Measurements from ENCODE around the gene PRKAG2. TPM values are rescaled to one million over a fixed set of nuclear protein-coding genes. Genes with fewer than 3 reads are reported as not detected.

PRKAG2 gene
- total RNA-seq, 1 donor from 2014 or later, result 15.7 TPM

DNA sequence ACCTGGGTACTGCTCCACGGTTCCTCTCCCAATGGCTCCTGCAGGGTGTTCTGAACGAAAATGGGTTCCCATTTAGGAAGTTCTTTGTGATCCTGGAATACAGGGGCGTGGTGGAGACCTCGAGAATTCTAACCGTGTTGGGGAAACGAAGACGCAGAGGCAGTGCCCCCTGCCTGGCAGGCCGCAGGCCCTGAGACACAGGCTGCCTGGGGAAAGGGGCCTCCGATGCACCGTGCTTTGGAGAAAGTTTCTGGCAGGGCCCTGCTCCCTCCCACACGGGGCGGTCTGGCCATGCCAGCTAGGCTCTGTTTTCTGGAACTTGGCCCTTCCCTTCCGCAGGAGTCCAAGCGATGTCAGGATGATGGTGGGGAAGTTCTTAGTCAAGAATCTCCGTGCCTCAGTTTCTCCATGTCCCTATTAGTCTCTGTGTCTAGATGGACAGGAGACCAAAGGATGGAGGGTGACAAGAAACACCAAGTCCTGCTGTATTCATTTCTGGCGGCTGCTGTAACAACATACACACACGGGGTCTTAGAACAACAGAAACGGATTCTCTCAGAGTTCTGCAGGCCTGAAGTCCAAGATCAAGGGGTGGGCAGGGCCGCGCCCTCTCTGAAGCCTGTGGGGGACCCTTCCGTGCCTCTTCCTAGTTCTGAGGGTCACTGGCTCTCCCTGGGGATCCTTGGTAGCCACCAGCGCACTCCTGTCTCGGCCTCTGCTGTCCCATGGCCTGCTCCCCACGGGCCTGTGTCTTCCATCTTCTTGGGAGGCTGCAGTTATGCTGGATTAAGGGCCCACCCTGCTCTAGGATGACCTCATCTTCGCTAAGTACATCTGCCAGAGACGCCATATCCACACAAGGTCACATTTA lies 27.7 kb downstream of the PRKAG2 start:
- H3K27me3 Mint-ChIP-seq (ENCODE audit: low read depth), result peaks cover 3% of the 10 kb centered on the region
- H3K4me3 Mint-ChIP-seq, result no peak overlapping the region
- H3K4me1 Mint-ChIP-seq, result peaks cover 7% of the 10 kb centered on the region
- H3K27ac Mint-ChIP-seq, result no peak overlapping the region
- TF ChIP-seq, protein P1, sequence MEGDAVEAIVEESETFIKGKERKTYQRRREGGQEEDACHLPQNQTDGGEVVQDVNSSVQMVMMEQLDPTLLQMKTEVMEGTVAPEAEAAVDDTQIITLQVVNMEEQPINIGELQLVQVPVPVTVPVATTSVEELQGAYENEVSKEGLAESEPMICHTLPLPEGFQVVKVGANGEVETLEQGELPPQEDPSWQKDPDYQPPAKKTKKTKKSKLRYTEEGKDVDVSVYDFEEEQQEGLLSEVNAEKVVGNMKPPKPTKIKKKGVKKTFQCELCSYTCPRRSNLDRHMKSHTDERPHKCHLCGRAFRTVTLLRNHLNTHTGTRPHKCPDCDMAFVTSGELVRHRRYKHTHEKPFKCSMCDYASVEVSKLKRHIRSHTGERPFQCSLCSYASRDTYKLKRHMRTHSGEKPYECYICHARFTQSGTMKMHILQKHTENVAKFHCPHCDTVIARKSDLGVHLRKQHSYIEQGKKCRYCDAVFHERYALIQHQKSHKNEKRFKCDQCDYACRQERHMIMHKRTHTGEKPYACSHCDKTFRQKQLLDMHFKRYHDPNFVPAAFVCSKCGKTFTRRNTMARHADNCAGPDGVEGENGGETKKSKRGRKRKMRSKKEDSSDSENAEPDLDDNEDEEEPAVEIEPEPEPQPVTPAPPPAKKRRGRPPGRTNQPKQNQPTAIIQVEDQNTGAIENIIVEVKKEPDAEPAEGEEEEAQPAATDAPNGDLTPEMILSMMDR (IDR thresholded peaks at IDR 0.05; ENCODE audit: unreplicated experiment), result no peak
- H3K36me3 Mint-ChIP-seq, result no peaks in the 10 kb centered on the region
- no peak for DNase-seq (ENCODE audit: low spot score in 2 of 2, unreplicated experiment in 2 of 2)
- no peaks in the 10 kb centered on the region for H3K9me3 Mint-ChIP-seq

- no peak for DNase-seq (ENCODE audit: low spot score in 2 of 2, unreplicated experiment in 2 of 2)
- peaks cover 4% of the 10 kb centered on the region for H3K27me3 Mint-ChIP-seq (ENCODE audit: low read depth)
- TF ChIP-seq, protein P1 (IDR thresholded peaks at IDR 0.05; ENCODE audit: unreplicated experiment), result no peak
- H3K4me1 Mint-ChIP-seq, result peaks cover 7% of the 10 kb centered on the region
- H3K36me3 Mint-ChIP-seq, result no peaks in the 10 kb centered on the region
- H3K27ac Mint-ChIP-seq, result no peak overlapping the region
- no peak overlapping the region for H3K4me3 Mint-ChIP-seq
- H3K9me3 Mint-ChIP-seq, result no peaks in the 10 kb centered on the region
These were observed 29.2 kb downstream of the PRKAG2 start for GRCh38 chr7:151847681-151848081.

- Mint-ChIP-seq H3K36me3 (no peaks in the 10 kb centered on the region), H3K4me3 (no peak overlapping the region), H3K27ac (no peak overlapping the region), H3K27me3 (ENCODE audit: low read depth) (peaks cover 4% of the 10 kb centered on the region), H3K9me3 (no peaks in the 10 kb centered on the region), H3K4me1 (peaks cover 7% of the 10 kb centered on the region)
- TF ChIP-seq, protein P1 (IDR thresholded peaks at IDR 0.05; ENCODE audit: unreplicated experiment), result no peak
- no peak for DNase-seq (ENCODE audit: low spot score in 2 of 2, unreplicated experiment in 2 of 2)
These were observed 29.8 kb downstream of the PRKAG2 start for GRCh38 chr7:151847136-151847535.

- Mint-ChIP-seq H3K27me3 (ENCODE audit: low read depth) (peaks cover 4% of the 10 kb centered on the region), H3K9me3 (no peaks in the 10 kb centered on the region), H3K27ac (no peak overlapping the region), H3K4me1 (no peaks in the 10 kb centered on the region), H3K4me3 (no peak overlapping the region), H3K36me3 (no peaks in the 10 kb centered on the region)
- no peak for DNase-seq (ENCODE audit: low spot score in 2 of 2, unreplicated experiment in 2 of 2)
- TF ChIP-seq, protein P1 (IDR thresholded peaks at IDR 0.05; ENCODE audit: unreplicated experiment), result no peak
These were observed 31.3 kb downstream of the PRKAG2 start for GRCh38 chr7:151845412-151846205.

GRCh38 chr7:151844825-151845200 lies 32.1 kb downstream of the PRKAG2 start:
- H3K36me3 Mint-ChIP-seq, result no peaks in the 10 kb centered on the region
- H3K27ac Mint-ChIP-seq, result no peak overlapping the region
- no peak for DNase-seq (ENCODE audit: low spot score in 2 of 2, unreplicated experiment in 2 of 2)
- peaks cover 4% of the 10 kb centered on the region for H3K27me3 Mint-ChIP-seq (ENCODE audit: low read depth)
- no peaks in the 10 kb centered on the region for H3K9me3 Mint-ChIP-seq
- no peaks in the 10 kb centered on the region for H3K4me1 Mint-ChIP-seq
- H3K4me3 Mint-ChIP-seq, result no peak overlapping the region
- TF ChIP-seq, protein P1 (IDR thresholded peaks at IDR 0.05; ENCODE audit: unreplicated experiment), result no peak
